Heart left ventricle (tissue), 16 donors: ENCODE measurements around the gene PCDHGC4. TPM values are rescaled to one million over a fixed set of nuclear protein-coding genes. Genes with fewer than 3 reads are reported as not detected.
A peak's percentile ranks its signal among the peaks of the same experiment; 100 is the strongest.

Experiments
- ATAC-seq, 4 donors: fragments of 200-7000 bp; cut with Tn5 transposase; one replicate each; pipeline ENCODE4 v1.9.1; 2020 to 2022; ENCODE audit warnings: moderate library complexity in 4 of 4, mild to moderate bottlenecking in 3 of 4, moderate number of reproducible peaks in 1 of 4
- DNase-seq, 5 donors: peaks; one replicate each; pipeline ENCODE4 v3.0.0-alpha.2; 2020
- H3K27ac ChIP-seq, 12 donors: fragments of 200-600 bp; sonication (generic) in 4 of 12; one replicate each; pipeline versions ENCODE4 v1.5.0 to v1.8.0; 2016 to 2022; ENCODE audit warnings: mild to moderate bottlenecking in 2 of 12
- H3K27me3 ChIP-seq, 9 donors: fragments of 200-600 bp; sonication (generic) in 2 of 9; one replicate each; pipeline versions ENCODE4 v1.5.1 to v1.8.0; 2016 to 2022; ENCODE audit warnings: mild to moderate bottlenecking in 3 of 9
- H3K36me3 ChIP-seq, 9 donors: fragments of 200-600 bp; sonication (generic) in 2 of 9; one replicate each; pipeline versions ENCODE4 v1.5.0 to v1.8.0; 2018 to 2022; ENCODE audit warnings: mild to moderate bottlenecking in 2 of 9
- H3K4me1 ChIP-seq, 12 donors: fragments of 200-600 bp; sonication (generic) in 4 of 12; one replicate each; pipeline versions ENCODE4 v1.5.0 to v1.8.0; 2016 to 2022; ENCODE audit warnings: mild to moderate bottlenecking in 3 of 12
- H3K4me3 ChIP-seq, 12 donors: fragments of 200-600 bp; sonication (generic) in 4 of 12; one replicate each; pipeline versions ENCODE4 v1.5.0 to v1.8.0; 2017 to 2022; ENCODE audit warnings: mild to moderate bottlenecking in 9 of 12, moderate library complexity in 4 of 12
- H3K9me3 ChIP-seq, 12 donors: fragments of 200-600 bp; sonication (generic) in 4 of 12; one replicate each; pipeline versions ENCODE4 v1.5.0 to v1.8.0; 2016 to 2022; ENCODE audit warnings: mild to moderate bottlenecking in 1 of 12
- CTCF ChIP-seq, 12 donors: fragments of 200-600 bp; sonication (generic) in 4 of 12; IDR thresholded peaks; one replicate each; pipeline versions ENCODE4 v1.5.0 to v1.8.0; 2018 to 2022; ENCODE audit warnings: antibody characterized with exemption in 12 of 12, mild to moderate bottlenecking in 5 of 12
- POLR2A ChIP-seq, 2 donors: fragments of 450-650 bp; IDR thresholded peaks; one replicate each; pipeline ENCODE4 v1.6.1; 2017; ENCODE audit warnings: antibody characterized with exemption in 2 of 2, mild to moderate bottlenecking in 2 of 2, moderate library complexity in 2 of 2
- WGBS, 4 donors: extraction: QIAGEN DNeasy Blood & Tissue Kit in 2 of 4; methylation state at CpG; one replicate each; pipeline versions ENCODE4 v1.1.5 to v1.1.7; 2013 to 2018; 5-methylcytosine and 5-hydroxymethylcytosine counted together
- intact Hi-C, 10 donors: fragments of 100-400 bp; cut with DNase I; formaldehyde crosslinking; loops; one replicate each; pipeline versions ENCODE4 v1.11.1 to v1.14.2; 2022
- polyA plus RNA-seq, 2 donors: library from polyadenylated mRNA; stranded (reverse); fragments of 200-250 nt; gene quantifications; one replicate each; pipeline ENCODE4 v1.2.3, GENCODE V29; 2013
- total RNA-seq, 9 donors: library from RNA; depleted of rRNA in 2 of 9; stranded (reverse); fragments of >200 nt in 2 of 9; fragmentation: NEBNext Ultra II Directional in 3 of 9; extraction: Animal tissue kit (Norgen Biotek cat#: 25700) in 3 of 9; gene quantifications; one replicate each; pipeline versions ENCODE4 v1.1.0 to v1.2.4, GENCODE V29; 2016 to 2023
- donor health status: ischemic (EF 13 %, LVEDD 7.1; RV severe dilation, severe dysfunction).
- donor health status: healthy with polysubstance abuse.
- donor health status: DM: no; HTN: yes; CAD: no.
- donor health status: DM: no; HTN: no; CAD: no.
- donor health status: ischemic (EF 25% LVEDD 6.9; RV normal size, moderate dysfunction).
- donor health status: ischemic (EF 25% LVEDD 5.7; RV mildly dilated, moderate dysfunction).
- donor health status: healthy.
- donor health status: DM: yes; HTN: yes; CAD: no.
- donor health status: ischemic (EF 35%, LVEDD 5.7; RV mildly dilated, moderate dysfunction).
- donor health status: nonischemic (EF 11% LVEDD 7.7; RV severe dilation, severe dysfunction).
- donor health status: DM: yes; HTN: yes; CAD: no.
- donor health status: PGD.
- donor health status: ischemic (EF 29% LVEDD 5.4; RV normal size, mild dysfunction).
- donor health status: nonischemic (EF 23%, LVEDD 6.1; RV moderate dilation, normal function).

The PCDHGC4 gene
- total and polyA plus RNA-seq, 11 donors = 0.39 to 10.4 (median 2.9) TPM

- no peaks in the 10 kb centered on the region for H3K9me3 ChIP-seq
- ATAC-seq (no peak), DNase-seq (no peak)
- no peak overlapping the region for H3K4me3 ChIP-seq
- 72 to 82% (median 77%) methylated on average over 22 of the region's 22 CpGs for WGBS, 4 donors
- TF ChIP-seq CTCF (IDR thresholded peaks at IDR 0.05) (no peak), POLR2A (IDR thresholded peaks at IDR 0.05) (no peak)
- H3K27ac ChIP-seq = peak overlapping the region in 4 of 12 donors; percentile 0 to 35 (median 10)
- peaks cover 0 to 33% (median 15%) of the 10 kb centered on the region in 12 donors for H3K4me1 ChIP-seq
- peaks cover 0 to 35% (median 0%) of the 10 kb centered on the region in 9 donors for H3K27me3 ChIP-seq
- peaks cover 0 to 62% (median 27%) of the 10 kb centered on the region in 9 donors for H3K36me3 ChIP-seq
- intact Hi-C loops = no loop called here
These were observed 10.1 kb downstream of the PCDHGC4 start for GRCh38 chr5:141494761-141495452.

- 89 to 95% (median 92%) methylated on average over 8 of the region's 8 CpGs for WGBS, 4 donors
- H3K27ac ChIP-seq = peak overlapping the region in 2 of 12 donors; percentile 9 to 35
- no peak for TF ChIP-seq POLR2A (IDR thresholded peaks at IDR 0.05)
- TF ChIP-seq CTCF (IDR thresholded peaks at IDR 0.05) = no peak
- H3K4me3 ChIP-seq = no peak overlapping the region
- no peaks in the 10 kb centered on the region for H3K9me3 ChIP-seq
- intact Hi-C loops = no loop called here
- no peak for ATAC-seq
- no peak for DNase-seq
- peaks cover 0 to 33% (median 15%) of the 10 kb centered on the region in 12 donors for H3K4me1 ChIP-seq
- H3K36me3 ChIP-seq = peaks cover 0 to 57% (median 28%) of the 10 kb centered on the region in 9 donors
- H3K27me3 ChIP-seq = peaks cover 0 to 35% (median 0%) of the 10 kb centered on the region in 9 donors
These were observed 10.6 kb downstream of the PCDHGC4 start for GRCh38 chr5:141495453-141495811.

GRCh38 chr5:141496038-141496437, 11.2 kb downstream of the PCDHGC4 start:
- Histone ChIP-seq H3K9me3 (no peaks in the 10 kb centered on the region), H3K27me3 (peaks cover 0 to 29% (median 0%) of the 10 kb centered on the region in 9 donors), H3K27ac (no peak overlapping the region), H3K4me3 (no peak overlapping the region), H3K4me1 (peaks cover 0 to 33% (median 15%) of the 10 kb centered on the region in 12 donors), H3K36me3 (peaks cover 0 to 52% (median 23%) of the 10 kb centered on the region in 9 donors)
- 76 to 91% (median 81%) methylated on average over 4 of the region's 4 CpGs for WGBS, 4 donors
- no peak for ATAC-seq
- DNase-seq = no peak
- TF ChIP-seq CTCF (IDR thresholded peaks at IDR 0.05) = no peak
- intact Hi-C loops = no loop called here

GRCh38 chr5:141501761-141502160, 16.9 kb downstream of the PCDHGC4 start:
- Histone ChIP-seq H3K4me1 (peaks cover 0 to 10% (median 4%) of the 10 kb centered on the region in 12 donors), H3K27ac (no peak overlapping the region), H3K36me3 (peaks cover 0 to 71% (median 23%) of the 10 kb centered on the region in 9 donors), H3K27me3 (no peaks in the 10 kb centered on the region), H3K9me3 (no peaks in the 10 kb centered on the region), H3K4me3 (no peak overlapping the region)
- WGBS, 4 donors = 85 to 91% (median 89%) methylated on average over 7 of the region's 7 CpGs
- intact Hi-C loops = no loop called here
- TF ChIP-seq CTCF (IDR thresholded peaks at IDR 0.05) (no peak), POLR2A (IDR thresholded peaks at IDR 0.05) (no peak)
- ATAC-seq = no peak
- DNase-seq = no peak
